ENCODE measurements around the gene LRRC10B.
A peak's percentile ranks its signal among the peaks of the same experiment; 100 is the strongest.

Gene LRRC10B

GRCh38 chr11:61502522-61502921 lies 6.0 kb upstream of the LRRC10B start:
- Histone ChIP-seq H3K27ac (replicated peaks) (no peak overlapping the region), H3K27me3 (ENCODE audit: insufficient read depth, poor library complexity, severe bottlenecking) (peaks cover 16% of the 10 kb centered on the region), H3K4me3 (replicated peaks; ENCODE audit: insufficient read depth, low read length) (no peak overlapping the region)
- DNase-seq (ENCODE audit: low read depth in 1 of 2, low spot score in 1 of 2), result no peak
- TF ChIP-seq, protein P1, sequence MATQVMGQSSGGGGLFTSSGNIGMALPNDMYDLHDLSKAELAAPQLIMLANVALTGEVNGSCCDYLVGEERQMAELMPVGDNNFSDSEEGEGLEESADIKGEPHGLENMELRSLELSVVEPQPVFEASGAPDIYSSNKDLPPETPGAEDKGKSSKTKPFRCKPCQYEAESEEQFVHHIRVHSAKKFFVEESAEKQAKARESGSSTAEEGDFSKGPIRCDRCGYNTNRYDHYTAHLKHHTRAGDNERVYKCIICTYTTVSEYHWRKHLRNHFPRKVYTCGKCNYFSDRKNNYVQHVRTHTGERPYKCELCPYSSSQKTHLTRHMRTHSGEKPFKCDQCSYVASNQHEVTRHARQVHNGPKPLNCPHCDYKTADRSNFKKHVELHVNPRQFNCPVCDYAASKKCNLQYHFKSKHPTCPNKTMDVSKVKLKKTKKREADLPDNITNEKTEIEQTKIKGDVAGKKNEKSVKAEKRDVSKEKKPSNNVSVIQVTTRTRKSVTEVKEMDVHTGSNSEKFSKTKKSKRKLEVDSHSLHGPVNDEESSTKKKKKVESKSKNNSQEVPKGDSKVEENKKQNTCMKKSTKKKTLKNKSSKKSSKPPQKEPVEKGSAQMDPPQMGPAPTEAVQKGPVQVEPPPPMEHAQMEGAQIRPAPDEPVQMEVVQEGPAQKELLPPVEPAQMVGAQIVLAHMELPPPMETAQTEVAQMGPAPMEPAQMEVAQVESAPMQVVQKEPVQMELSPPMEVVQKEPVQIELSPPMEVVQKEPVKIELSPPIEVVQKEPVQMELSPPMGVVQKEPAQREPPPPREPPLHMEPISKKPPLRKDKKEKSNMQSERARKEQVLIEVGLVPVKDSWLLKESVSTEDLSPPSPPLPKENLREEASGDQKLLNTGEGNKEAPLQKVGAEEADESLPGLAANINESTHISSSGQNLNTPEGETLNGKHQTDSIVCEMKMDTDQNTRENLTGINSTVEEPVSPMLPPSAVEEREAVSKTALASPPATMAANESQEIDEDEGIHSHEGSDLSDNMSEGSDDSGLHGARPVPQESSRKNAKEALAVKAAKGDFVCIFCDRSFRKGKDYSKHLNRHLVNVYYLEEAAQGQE (IDR thresholded peaks at IDR 0.05; ENCODE audit: insufficient replicate concordance, low read depth), result no peak
- TF ChIP-seq GABPA (IDR thresholded peaks at IDR 0.05; ENCODE audit: low read depth), result no peak
- TF ChIP-seq SPI1 (IDR thresholded peaks at IDR 0.05; ENCODE audit: borderline replicate concordance, low read depth), result no peak

DNA sequence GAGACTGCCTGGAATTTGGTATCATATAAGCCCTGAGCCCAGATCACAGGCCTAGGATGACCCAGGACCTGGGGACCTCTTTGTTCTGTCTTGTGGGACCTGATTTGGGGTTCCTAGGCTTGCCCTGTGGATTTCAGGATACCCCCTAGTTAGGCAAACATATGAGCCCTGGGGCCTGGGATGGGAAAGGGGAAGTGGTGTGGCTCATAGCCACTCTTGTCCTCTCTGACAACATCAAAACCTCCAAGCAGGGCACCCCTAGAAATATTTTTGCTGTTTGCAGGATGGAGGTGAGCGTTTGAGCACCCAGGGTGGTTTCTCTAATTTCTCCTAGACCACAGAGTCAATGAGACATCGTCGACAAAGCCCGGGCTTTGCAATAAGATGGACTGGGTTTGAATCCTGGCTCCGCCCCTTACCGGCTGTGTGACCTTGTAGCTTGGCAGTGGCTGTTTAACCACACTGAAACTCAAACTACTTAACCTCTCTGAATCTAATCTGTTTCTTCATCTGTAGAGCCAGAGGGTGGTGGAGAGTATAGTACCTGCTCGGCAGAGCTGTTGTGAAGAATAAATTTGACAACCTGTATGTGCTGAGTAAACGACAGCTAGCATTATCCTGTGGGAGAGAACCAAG lies 5.3 kb upstream of the LRRC10B start:
- Histone ChIP-seq H3K4me3 (replicated peaks; ENCODE audit: insufficient read depth, low read length) (no peak overlapping the region), H3K27ac (replicated peaks) (no peak overlapping the region), H3K27me3 (ENCODE audit: insufficient read depth, poor library complexity, severe bottlenecking) (peaks cover 23% of the 10 kb centered on the region)
- no peak for TF ChIP-seq POLR2AphosphoS5 (IDR thresholded peaks at IDR 0.05; ENCODE audit: low read depth)
- TF ChIP-seq GABPA (IDR thresholded peaks at IDR 0.05; ENCODE audit: low read depth), result no peak
- TF ChIP-seq, protein P2, sequence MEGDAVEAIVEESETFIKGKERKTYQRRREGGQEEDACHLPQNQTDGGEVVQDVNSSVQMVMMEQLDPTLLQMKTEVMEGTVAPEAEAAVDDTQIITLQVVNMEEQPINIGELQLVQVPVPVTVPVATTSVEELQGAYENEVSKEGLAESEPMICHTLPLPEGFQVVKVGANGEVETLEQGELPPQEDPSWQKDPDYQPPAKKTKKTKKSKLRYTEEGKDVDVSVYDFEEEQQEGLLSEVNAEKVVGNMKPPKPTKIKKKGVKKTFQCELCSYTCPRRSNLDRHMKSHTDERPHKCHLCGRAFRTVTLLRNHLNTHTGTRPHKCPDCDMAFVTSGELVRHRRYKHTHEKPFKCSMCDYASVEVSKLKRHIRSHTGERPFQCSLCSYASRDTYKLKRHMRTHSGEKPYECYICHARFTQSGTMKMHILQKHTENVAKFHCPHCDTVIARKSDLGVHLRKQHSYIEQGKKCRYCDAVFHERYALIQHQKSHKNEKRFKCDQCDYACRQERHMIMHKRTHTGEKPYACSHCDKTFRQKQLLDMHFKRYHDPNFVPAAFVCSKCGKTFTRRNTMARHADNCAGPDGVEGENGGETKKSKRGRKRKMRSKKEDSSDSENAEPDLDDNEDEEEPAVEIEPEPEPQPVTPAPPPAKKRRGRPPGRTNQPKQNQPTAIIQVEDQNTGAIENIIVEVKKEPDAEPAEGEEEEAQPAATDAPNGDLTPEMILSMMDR (IDR thresholded peaks at IDR 0.05; ENCODE audit: insufficient read depth, low read length), result no peak
- peak; percentile 94 for TF ChIP-seq SPI1 (IDR thresholded peaks at IDR 0.05; ENCODE audit: borderline replicate concordance, low read depth)
- TF ChIP-seq, protein P1 (IDR thresholded peaks at IDR 0.05; ENCODE audit: insufficient replicate concordance, low read depth), result no peak
- peak in 1 of 2 experiments; percentile 47 for DNase-seq (ENCODE audit: low read depth in 1 of 2, low spot score in 1 of 2)

GRCh38 chr11:61505106-61505505 lies 3.4 kb upstream of the LRRC10B start:
- TF ChIP-seq, protein P2 (IDR thresholded peaks at IDR 0.05; ENCODE audit: insufficient read depth, low read length), result no peak
- H3K27me3 ChIP-seq (ENCODE audit: insufficient read depth, poor library complexity, severe bottlenecking), result peaks cover 30% of the 10 kb centered on the region
- no peak overlapping the region for H3K4me3 ChIP-seq (replicated peaks; ENCODE audit: insufficient read depth, low read length)
- H3K27ac ChIP-seq (replicated peaks), result no peak overlapping the region
- no peak for DNase-seq (ENCODE audit: low read depth in 1 of 2, low spot score in 1 of 2)

- TF ChIP-seq, protein P2 (IDR thresholded peaks at IDR 0.05; ENCODE audit: insufficient read depth, low read length), result no peak
- TF ChIP-seq, protein P1 (IDR thresholded peaks at IDR 0.05; ENCODE audit: insufficient replicate concordance, low read depth), result no peak
- TF ChIP-seq POLR2AphosphoS5 (IDR thresholded peaks at IDR 0.05; ENCODE audit: low read depth) (no peak), SPI1 (IDR thresholded peaks at IDR 0.05; ENCODE audit: borderline replicate concordance, low read depth) (no peak), GABPA (IDR thresholded peaks at IDR 0.05; ENCODE audit: low read depth) (no peak)
- Histone ChIP-seq H3K27me3 (ENCODE audit: insufficient read depth, poor library complexity, severe bottlenecking) (peaks cover 31% of the 10 kb centered on the region), H3K4me3 (replicated peaks; ENCODE audit: insufficient read depth, low read length) (no peak overlapping the region), H3K27ac (replicated peaks) (no peak overlapping the region)
- no peak for DNase-seq (ENCODE audit: low read depth in 1 of 2, low spot score in 1 of 2)
Measured at GRCh38 chr11:61505640-61506155, 2.9 kb upstream of the LRRC10B start.
